Stimulated activated naive CD4-positive, alpha-beta T cell treated with Interleukin-2 at 50 U/mL for 16 hours (primary cell): ENCODE measurements around the gene GH1.
A peak's percentile ranks its signal among the peaks of the same experiment; 100 is the strongest.
"Not testable (repeated sequence)": the region's sequence is repeated elsewhere in the genome, so short reads cannot be mapped to it uniquely, and the experiment has no call there.

Experiments
- DNase-seq: peaks from one replicate; lab custom pipeline; 2025; lab: John Stamatoyannopoulos, UW

The GH1 gene

DNA sequence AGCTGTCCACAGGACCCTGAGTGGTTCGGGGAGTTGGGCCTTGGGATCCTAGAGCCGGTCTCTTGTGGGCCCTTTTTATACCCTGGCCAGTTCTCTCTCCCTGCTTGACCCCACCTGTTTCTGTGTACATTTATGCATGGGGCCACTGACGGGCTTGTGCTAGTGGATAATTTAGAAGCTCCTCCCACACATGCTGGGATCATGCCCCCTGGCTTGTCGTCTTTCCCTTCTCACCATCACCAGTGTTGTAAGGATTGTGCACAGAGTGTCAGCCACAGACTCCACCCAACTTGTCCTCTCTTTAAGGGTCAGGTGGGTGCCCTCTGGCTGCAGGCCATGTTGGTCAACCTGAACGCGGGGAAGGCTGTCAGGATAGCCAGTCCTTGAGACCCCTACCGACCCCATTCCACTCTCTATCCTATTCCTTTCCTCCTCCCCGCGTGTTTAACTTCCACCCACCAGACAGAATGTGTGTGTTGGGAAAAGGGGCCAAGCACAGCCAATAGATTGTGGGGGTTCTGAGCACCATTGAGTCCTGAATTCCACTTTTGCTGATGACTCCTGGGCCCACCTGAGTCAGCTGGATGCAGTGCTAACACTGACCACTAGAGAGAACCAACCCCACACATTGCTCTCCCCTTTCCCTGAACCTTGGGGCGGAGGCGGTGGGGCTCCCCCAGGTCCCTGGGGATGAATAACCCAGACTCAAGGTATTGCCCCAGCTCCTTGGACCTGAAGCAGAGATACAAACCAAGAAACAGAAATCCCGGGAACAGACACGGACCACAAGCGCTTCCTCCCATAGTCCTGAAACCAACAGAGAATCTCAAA, 21.9 kb downstream of the GH1 start, which contains the start of gene CSH1:
CSH1 (minus strand) TSS at position 51 of the 831 bp plus-strand sequence. CDS start 63 bp downstream, outside the sequence.
- not testable (repeated sequence) for DNase-seq

DNA sequence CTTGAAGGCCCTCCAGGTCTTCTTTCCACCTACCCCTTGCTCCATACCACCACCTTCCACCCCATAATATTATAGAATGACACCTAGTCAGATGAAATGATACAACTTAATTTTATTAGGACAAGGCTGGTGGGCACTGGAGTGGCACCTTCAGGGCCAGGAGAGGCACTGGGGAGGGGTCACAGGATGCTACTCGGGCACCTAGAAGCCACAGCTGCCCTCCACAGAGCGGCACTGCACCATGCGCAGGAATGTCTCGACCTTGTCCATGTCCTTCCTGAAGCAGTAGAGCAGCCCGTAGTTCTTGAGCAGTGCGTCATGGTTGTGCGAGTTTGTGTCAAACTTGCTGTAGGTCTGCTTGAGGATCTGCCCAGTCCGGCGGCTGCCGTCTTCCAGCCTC, 23.8 kb downstream of the GH1 start:
- not testable (repeated sequence) for DNase-seq

DNA sequence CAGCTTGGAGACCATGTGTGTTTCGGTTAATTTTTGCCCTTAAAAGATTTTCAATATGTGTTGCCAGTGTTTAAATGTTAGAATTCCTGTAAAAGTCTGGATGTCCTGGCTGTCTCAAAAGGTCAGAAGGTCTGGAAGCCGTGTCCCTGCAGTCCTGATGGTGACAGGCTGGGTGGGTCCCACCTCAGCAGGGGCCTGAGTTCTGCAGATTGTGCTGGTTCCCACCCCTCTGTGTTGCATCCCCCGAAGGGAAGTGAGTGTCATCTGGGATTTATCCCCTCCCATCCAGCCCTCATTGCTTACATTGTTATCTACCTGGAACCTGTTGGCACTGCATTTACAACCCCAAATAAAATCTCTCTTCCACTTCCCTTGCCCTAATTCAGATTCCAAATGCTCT, 24.6 kb downstream of the GH1 start:
- not testable (repeated sequence) for DNase-seq

DNA sequence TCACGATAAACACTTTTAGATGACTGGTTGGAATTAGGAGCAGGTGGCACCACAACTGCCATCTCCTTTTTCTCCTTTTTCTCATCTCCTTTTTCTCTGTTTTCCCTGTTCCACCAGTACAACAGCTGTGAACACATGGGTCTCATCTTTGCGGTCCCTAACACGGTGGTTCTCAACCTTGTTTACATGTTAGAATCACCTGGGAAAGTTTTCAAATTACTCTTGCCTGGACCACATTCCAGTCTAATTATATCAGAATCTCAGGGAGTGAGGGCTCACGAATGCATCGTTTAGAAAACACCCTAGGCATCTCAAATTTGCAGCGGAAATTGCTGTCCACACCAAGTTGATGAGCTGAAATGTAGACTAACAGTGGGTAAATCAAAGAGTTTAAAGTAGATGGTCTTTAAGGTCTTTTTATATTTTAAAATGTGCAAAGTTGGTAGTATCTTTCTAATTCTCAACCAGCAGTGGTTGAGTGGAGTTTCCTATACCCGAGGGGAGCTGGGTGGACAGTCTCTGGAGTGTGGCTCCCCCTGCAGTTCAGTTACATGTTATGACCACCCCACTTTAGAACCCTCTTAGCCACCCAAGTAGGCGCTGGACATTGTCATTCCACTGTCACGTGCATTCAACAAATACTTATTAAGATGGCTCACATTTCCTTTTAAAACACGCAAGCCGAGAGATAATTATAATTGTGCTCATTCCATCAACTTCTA, 26.2 kb downstream of the GH1 start:
- not testable (repeated sequence) for DNase-seq

DNA sequence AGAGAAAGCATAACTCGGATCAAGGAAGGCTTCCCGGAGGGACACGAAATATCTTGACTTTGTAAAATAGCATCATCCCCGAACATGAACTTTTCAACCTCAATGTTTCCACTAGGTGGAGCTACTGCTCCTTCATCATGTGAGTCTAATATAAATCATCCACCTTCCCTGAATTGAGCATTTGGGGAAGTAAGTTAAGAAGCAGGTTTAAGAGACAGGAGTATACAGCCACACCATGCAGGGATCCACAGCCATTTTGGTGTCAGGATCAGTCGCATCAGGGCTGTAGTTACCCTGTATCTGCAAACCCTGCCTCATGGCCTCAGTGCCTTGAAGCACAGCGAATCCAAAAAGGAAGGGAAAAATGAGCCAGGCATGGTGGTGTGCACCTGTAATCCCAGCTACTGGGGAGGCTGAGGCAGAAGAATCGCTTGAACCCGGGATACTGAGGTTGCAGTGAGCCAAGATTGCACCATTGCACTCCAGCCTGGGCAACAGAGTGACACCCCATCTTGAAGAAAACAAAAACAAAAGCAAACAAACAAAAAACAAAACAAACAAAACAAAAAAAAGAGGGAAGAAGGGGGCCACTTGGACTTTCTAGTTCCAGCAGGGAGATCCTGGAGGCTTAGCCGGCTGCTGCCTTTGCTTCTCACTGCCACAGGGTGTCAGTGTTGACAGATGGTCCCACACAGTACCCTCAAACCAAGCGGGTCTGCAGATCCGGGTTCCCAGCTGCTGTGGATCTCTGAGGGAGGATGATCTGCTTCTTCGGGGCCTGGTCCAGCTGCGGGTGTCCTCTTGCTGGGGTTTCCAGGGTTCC, 29.4 kb downstream of the GH1 start:
- DNase-seq: not testable (repeated sequence)

DNA sequence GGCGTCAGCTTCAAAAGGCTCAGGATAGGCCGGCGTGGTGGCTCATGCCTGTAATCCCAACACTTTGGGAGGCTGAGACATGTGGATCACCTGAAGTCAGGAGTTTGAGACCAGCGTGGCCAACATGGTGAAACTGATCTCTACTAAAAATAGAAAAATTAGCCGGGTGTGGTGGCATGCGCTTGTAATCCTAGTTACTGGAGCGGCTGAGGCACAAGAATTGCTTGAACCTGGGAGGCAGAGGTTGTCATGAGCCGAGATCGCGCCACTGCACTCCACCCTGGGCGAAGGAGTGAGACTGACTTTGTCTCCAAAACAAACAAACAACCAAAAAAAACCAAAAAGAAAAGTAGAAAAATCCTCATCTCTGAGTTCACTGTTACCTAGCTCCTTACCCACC, 33.5 kb downstream of the GH1 start:
- not testable (repeated sequence) for DNase-seq

DNA sequence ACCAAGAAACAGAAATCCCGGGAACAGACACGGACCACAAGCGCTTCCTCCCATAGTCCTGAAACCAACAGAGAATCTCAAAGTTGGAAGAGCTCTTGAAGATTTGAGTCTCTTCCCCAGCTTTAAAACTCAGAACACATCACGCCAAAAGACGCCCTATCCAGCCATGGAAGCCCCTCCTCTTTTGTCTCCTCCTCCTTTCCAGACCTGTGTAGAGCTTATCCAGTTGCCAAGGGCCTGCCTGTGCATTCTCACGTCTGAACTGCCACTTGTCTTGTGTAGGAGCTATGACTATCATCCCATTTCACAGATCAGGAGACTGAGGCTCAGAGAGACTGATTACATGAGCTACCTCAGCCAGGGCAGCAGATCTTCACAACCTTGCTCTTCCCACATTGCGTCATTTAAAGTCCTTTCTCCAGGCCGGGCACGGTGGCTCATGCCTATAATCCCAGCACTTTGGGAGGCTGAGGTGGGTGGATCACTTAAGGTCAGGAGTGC, 36.0 kb downstream of the GH1 start:
- DNase-seq: not testable (repeated sequence)

DNA sequence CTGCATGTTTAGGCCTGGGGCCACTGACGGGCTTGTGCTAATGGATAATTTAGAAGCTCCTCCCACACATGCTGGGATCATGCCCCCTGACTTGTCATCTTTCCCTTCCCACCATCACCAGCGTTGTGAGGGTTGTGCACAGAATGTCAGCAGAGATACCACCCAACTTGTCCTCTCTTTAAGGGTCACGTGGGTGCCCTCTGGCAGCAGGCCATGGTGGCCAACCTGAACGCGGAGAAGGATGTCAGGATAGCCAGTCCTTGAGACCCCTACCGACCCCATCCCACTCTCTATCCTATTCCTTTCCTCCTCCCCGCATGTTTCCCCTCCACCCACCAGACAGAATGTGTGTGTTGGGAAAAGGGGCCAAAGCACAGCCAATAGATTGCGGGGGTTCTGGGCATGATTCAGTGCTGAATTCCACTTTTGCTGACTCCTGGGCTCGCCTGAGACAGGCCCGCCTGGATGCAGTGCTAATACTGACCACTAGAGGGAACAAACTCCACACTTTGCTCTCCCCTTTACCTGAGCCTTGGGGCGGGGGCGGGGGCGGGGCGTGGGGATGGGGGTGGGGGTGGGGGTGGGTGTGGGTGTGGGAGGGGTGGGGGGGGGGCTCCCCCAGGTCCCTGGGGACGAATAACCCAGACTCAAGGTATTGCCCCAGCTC, 36.6 kb downstream of the GH1 start, which contains the start of gene GH2:
GH2 (minus strand) TSS at position 10 of the 667 bp plus-strand sequence. CDS start 143 bp downstream, outside the sequence.
- peak; percentile 55 for DNase-seq

DNA sequence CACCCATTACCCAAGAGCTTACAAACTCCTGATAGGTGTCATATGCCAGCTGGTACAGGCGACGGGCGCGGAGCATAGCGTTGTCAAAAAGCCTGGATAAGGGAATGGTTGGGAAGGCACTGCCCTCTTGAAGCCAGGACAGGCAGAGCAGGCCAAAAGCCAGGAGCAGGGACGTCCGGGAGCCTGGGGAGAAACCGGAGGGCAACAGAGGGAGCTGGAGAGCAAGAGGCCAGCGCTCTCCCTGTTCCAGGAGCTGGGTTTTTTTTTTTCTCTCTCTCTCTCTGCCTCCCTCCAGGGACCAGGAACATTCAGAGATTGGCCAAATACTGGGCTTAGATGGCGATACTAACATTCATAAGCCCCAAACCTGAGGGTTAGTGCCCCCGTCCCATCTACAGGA, 37.3 kb downstream of the GH1 start:
- not testable (repeated sequence) for DNase-seq

DNA sequence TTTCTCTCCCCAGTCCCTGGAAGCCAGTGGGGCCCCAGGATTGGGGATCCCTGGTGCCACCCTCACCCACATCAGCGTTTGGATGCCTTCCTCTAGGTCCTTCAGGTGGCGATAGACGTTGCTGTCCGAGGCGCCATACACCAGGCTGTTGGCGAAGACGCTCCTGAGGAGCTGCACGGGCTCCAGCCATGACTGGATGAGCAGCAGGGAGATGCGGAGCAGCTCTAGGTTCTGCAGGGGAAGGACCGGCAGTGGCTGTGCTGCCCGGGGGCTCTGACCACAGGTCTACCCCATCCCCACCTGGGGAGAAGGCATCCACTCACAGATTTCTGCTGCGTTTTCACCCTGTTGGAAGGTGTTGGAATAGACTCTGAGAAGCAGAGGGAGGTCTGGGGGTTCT, 37.9 kb downstream of the GH1 start:
- DNase-seq: no peak

DNA sequence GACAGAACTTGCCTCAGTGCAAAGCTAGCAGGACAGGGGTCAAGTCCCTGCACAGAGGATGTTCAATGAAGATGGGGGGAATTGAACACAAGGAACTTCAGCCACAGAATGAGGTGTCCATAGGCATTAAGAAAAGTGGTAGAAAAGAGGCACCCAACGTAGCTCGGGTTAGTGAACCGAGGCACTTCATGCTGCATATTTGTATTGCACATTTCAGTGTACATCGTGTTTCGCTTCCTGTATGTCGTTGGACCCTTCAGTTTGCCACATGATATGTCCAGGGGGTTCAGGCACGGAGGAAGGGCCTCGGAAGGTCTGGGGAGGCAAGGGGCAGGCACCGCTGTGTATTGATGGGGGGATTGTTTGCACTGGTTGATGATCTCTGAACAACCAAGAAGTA, 40.2 kb downstream of the GH1 start:
- DNase-seq: not testable (repeated sequence)

DNA sequence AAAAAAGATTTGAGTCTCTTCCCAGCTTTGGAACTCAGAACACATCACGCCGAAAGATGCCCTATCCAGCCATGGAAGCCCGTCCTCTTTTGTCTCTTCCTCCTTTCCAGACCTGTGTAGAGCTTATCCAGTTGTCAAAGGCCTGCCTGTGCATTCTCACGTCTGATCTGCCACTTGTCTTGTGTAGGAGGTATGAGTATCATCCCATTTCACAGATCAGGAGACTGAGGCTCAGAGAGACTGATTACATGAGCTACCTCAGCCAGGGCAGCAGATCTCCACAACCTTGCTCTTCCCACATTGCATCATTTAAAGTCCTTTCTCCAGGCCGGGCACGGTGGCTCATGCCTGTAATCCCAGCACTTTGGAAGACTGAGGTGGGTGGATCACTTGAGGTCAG, 43.9 kb downstream of the GH1 start:
- DNase-seq: not testable (repeated sequence)

DNA sequence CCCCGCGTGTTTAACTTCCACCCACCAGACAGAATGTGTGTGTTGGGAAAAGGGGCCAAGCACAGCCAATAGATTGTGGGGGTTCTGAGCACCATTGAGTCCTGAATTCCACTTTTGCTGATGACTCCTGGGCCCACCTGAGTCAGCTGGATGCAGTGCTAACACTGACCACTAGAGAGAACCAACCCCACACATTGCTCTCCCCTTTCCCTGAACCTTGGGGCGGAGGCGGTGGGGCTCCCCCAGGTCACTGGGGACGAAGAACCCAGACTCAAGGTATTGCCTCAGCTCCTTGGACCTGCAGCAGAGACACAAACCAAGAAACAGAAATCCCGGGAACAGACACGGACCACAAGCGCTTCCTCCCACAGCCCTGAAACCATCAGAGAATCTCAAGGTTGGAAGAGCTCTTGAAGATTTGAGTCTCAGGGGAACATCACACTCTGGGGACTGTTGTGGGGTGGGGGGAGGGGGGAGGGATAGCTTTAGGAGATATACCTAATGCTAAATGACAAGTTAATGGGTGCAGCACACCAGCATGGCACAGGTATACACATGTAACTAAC, 44.5 kb downstream of the GH1 start:
- not testable (repeated sequence) for DNase-seq

DNA sequence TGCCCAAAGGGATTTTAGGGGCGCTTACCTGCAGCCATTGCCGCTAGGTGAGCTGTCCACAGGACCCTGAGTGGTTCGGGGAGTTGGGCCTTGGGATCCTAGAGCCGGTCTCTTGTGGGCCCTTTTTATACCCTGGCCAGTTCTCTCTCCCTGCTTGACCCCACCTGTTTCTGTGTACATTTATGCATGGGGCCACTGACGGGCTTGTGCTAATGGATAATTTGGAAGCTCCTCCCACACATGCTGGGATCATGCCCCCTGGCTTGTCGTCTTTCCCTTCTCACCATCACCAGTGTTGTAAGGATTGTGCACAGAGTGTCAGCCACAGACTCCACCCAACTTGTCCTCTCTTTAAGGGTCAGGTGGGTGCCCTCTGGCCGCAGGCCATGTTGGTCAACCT, 45.1 kb downstream of the GH1 start, which contains the start of gene CSH2:
CSH2 (minus strand) TSS at position 101 of the 400 bp plus-strand sequence; CDS start at position 38, 63 bp downstream.
- not testable (repeated sequence) for DNase-seq

DNA sequence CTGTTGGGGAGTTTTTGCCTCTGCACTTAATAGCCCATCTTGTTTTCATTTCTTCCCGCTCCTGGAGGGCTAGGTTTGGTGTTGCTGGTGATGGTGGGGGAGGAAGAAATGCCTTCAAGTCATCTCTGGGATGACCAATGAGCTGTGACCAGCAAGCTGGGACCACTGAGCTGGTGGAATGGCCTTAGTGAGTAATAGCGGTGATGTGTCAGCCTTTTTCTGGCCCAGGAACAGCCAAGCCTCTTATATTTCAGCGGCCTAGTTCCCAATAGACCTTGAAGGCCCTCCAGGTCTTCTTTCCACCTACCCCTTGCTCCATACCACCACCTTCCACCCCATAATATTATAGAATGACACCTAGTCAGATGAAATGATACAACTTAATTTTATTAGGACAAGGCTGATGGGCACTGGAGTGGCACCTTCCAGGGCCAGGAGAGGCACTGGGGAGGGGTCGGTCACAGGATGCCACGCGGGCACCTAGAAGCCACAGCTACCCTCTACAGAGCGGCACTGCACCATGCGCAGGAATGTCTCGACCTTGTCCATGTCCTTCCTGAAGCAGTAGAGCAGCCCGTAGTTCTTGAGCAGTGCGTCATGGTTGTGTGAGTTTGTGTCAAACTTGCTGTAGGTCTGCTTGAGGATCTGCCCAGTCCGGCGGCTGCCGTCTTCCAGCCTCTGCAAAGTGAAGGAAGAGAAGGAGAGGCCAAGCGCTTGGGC, 46.8 kb downstream of the GH1 start:
- not testable (repeated sequence) for DNase-seq

DNA sequence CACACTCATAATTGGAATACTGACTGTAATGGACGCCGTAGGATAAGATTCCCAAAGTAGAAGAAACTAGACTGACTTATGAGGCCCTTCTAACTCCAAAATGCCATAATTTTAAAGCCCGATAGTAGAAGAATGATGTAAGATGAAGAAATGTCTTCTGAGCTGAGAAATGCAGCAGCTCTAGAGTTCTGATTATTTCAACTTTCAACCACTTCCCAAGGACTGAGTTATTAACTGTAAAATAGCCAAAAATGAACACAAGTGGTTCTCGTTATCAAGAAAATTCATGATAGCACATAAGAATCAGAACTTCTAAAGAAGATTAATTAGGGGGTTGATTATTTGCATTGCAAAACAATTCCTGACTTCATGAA, 48.4 kb downstream of the GH1 start:
- not testable (repeated sequence) for DNase-seq

DNA sequence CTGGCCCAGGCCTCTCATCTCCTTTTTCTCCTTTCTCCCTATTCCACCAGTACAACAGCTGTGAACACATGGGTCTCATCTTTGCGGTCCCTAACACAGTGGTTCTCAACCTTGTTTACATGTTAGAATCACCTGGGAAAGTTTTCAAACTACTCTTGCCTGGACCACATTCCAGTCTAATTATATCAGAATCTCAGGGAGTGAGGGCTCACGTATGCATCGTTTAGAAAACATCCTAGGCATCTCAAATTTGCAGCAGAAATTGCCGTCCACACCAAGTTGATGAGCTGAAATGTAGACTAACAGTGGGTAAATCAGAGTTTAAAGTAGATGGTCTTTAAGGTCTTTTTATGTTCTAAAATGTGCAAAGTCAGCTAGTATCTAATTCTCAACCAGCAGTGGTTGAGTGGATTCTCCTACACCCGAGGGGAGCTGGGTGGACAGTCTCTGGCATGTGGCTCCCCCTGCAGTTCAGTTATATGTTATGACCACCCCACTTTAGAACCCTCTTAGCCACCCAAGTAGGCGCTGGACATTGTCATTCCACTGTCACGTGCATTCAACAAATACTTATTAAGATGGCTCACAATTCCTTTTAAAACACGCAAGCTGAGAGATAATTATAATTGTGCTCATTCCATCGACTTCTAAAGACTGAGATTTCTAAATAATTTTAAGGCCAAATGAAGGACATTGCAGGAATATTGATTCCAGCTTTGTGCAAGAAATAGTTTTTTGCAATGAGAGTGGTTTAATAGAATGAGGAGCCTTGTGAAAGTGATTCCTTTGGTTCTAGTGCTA, 48.9 kb downstream of the GH1 start:
- DNase-seq: not testable (repeated sequence)
